Mesenchymal stem cell (in vitro differentiated cells and primary cell): ENCODE data around the gene POLR2L.
A peak's percentile ranks its signal among the peaks of the same experiment; 100 is the strongest.

ENCODE experiments used
- DNase-seq: peaks from one replicate; pipeline ENCODE4 v3.0.0-alpha.2; 2013
- H2AFZ ChIP-seq: one replicate; pipeline ENCODE4 v1.6.1; 2013; ENCODE audit warnings: low read depth, mild to moderate bottlenecking, control low read depth, inconsistent platforms, low read length, moderate library complexity
- H2AK5ac ChIP-seq: 2 replicates; pipeline ENCODE4 v1.6.1; 2013; ENCODE audit warnings: low read length, moderate library complexity, mild to moderate bottlenecking, inconsistent platforms; ENCODE audit not compliant: severe bottlenecking
- H2BK120ac ChIP-seq: one replicate; pipeline ENCODE4 v1.6.1; 2013; ENCODE audit warnings: low read depth, mild to moderate bottlenecking, inconsistent platforms, low read length, moderate library complexity
- H2BK12ac ChIP-seq, 2 experiments: one replicate each; pipeline ENCODE4 v1.6.1; 2013; ENCODE audit warnings: inconsistent platforms in 2 of 2, low read length in 2 of 2, mild to moderate bottlenecking in 2 of 2, moderate library complexity in 2 of 2, control low read depth in 1 of 2
- H2BK15ac ChIP-seq: one replicate; pipeline ENCODE4 v1.6.1; 2013; ENCODE audit warnings: mild to moderate bottlenecking, low read depth, inconsistent platforms; ENCODE audit not compliant: poor library complexity, severe bottlenecking
- H2BK5ac ChIP-seq: 2 replicates; pipeline ENCODE4 v1.6.1; 2013; ENCODE audit warnings: low read depth, mild to moderate bottlenecking, low read length, control low read depth, inconsistent platforms; ENCODE audit not compliant: poor library complexity, severe bottlenecking
- H3K14ac ChIP-seq, 2 experiments: one replicate each; pipeline ENCODE4 v1.6.1; 2013; ENCODE audit warnings: inconsistent platforms in 2 of 2, low read length in 2 of 2, control low read depth in 1 of 2, mild to moderate bottlenecking in 1 of 2, moderate library complexity in 1 of 2
- H3K18ac ChIP-seq, 2 experiments: one replicate each; pipeline ENCODE4 v1.6.1; 2013; ENCODE audit warnings: inconsistent platforms in 2 of 2, low read length in 2 of 2, control low read depth in 1 of 2, low read depth in 1 of 2, mild to moderate bottlenecking in 1 of 2
- H3K23ac ChIP-seq, 2 experiments: one replicate each; pipeline ENCODE4 v1.6.1; 2013; ENCODE audit warnings: inconsistent platforms in 2 of 2, low read length in 2 of 2, mild to moderate bottlenecking in 2 of 2, moderate library complexity in 2 of 2, control low read depth in 1 of 2
- H3K27ac ChIP-seq: 2 replicates; pipeline ENCODE4 v1.5.1; 2013; ENCODE audit warnings: mild to moderate bottlenecking, moderate library complexity, low read length, control low read depth, inconsistent platforms; ENCODE audit not compliant: poor library complexity, severe bottlenecking
- H3K27me3 ChIP-seq, 2 experiments: 2 replicates each; pipeline versions ENCODE4 v1.6.1 to v1.7.0; 2013; ENCODE audit warnings: low read length in 2 of 2, mild to moderate bottlenecking in 2 of 2, moderate library complexity in 2 of 2, control low read depth in 1 of 2, inconsistent platforms in 1 of 2; ENCODE audit not compliant: control insufficient read depth in 1 of 2, insufficient read depth in 1 of 2
- H3K36me3 ChIP-seq, 2 experiments: 2 replicates each; pipeline versions ENCODE4 v1.6.1 to v1.7.0; 2013; ENCODE audit warnings: low read length in 2 of 2, control low read depth in 1 of 2, inconsistent platforms in 1 of 2, low read depth in 1 of 2, mild to moderate bottlenecking in 1 of 2; ENCODE audit not compliant: insufficient read depth in 2 of 2, control insufficient read depth in 1 of 2
- H3K4ac ChIP-seq, 2 experiments: one replicate each; pipeline ENCODE4 v1.6.1; 2013; ENCODE audit warnings: inconsistent platforms in 2 of 2, low read length in 2 of 2, mild to moderate bottlenecking in 2 of 2, moderate library complexity in 2 of 2, control low read depth in 1 of 2, low read depth in 1 of 2
- H3K4me1 ChIP-seq: 2 replicates; pipeline ENCODE4 v1.6.1; 2013; ENCODE audit warnings: low read depth, low read length, control low read depth; ENCODE audit not compliant: control insufficient read depth, insufficient read depth
- H3K4me2 ChIP-seq: 2 replicates; pipeline ENCODE4 v1.6.1; 2013; ENCODE audit warnings: low read length, mild to moderate bottlenecking, inconsistent platforms; ENCODE audit not compliant: poor library complexity, severe bottlenecking
- H3K4me3 ChIP-seq, 2 experiments: 2 replicates each; pipeline versions ENCODE4 v1.5.1 to v1.7.0; 2013; ENCODE audit warnings: low read length in 2 of 2, mild to moderate bottlenecking in 2 of 2, control low read depth in 1 of 2, low read depth in 1 of 2; ENCODE audit not compliant: insufficient read depth in 1 of 2
- H3K79me1 ChIP-seq: replicated peaks from 2 replicates; pipeline ENCODE4 v1.6.1; 2013; ENCODE audit warnings: mild to moderate bottlenecking, control low read depth, low read length, inconsistent platforms; ENCODE audit not compliant: poor library complexity, severe bottlenecking
- H3K9ac ChIP-seq: 2 replicates; pipeline ENCODE4 v1.7.0; 2013; ENCODE audit warnings: mild to moderate bottlenecking, low read length, moderate library complexity
- H3K9me3 ChIP-seq: 2 replicates; pipeline ENCODE4 v1.7.0; 2013; ENCODE audit warnings: mild to moderate bottlenecking, low read length; ENCODE audit not compliant: control insufficient read depth
- H4K8ac ChIP-seq: one replicate; pipeline ENCODE4 v1.6.1; 2013; ENCODE audit warnings: inconsistent platforms, mild to moderate bottlenecking, low read length, moderate library complexity
- H4K91ac ChIP-seq: one replicate; pipeline ENCODE4 v1.6.1; 2013; ENCODE audit warnings: mild to moderate bottlenecking, low read length, inconsistent platforms
- WGBS: methylation state at CpG from one replicate; pipeline ENCODE4 v1.1.7; 2013; ENCODE audit warnings: mixed read lengths; 5-methylcytosine and 5-hydroxymethylcytosine counted together

Gene POLR2L

DNA sequence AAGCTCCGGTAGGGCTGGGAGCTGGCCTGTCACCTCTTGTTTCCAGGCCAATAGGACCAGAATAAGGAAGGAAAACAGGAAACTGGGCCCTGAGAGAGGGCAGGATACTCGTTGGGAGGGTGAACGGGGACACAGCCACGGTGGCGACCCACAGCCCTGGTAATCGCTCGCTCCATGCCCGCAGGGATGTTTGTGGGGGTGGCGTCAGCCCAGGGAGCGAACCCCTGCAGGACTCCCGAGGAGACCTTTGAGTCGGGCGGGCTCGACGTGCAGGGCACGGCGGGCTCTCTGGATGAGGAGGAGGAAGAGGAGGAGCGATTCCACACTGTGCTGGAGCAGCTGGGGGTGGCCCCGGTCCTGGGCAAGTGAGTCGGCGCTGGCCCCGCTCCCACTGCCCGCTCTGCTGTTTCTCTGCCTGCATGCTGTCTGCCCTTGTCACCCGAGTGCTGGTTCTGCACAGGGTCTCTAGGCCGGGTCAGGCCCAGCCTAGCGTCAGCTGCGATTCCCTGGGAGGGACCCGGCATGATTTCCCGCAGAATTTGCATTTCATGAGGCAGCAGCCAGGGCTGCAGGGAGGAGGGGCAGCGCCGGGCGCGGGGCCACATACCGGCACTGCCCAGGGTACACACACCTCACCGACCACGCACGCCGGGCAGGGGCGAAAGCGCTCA, 13.0 kb downstream of the POLR2L start:
- Histone ChIP-seq H3K18ac (peak overlapping the region; percentile 29 to 64), H3K4me1 (peaks cover 71% of the 10 kb centered on the region), H3K36me3 (peaks cover 14 to 19% of the 10 kb centered on the region in 2 experiments), H3K4ac (peak overlapping the region in 1 of 2 experiments; percentile 34), H2AK5ac (no peak overlapping the region), H3K9ac (no peak overlapping the region), H3K27ac (peak overlapping the region; percentile 8), H3K9me3 (no peaks in the 10 kb centered on the region), H4K91ac (peak overlapping the region; percentile 32), H3K4me2 (peak overlapping the region; percentile 81), H3K79me1 (peaks cover 2% of the 10 kb centered on the region), H2BK12ac (peak overlapping the region in 1 of 2 experiments; percentile 66), H2BK120ac (no peak overlapping the region), H2AFZ (peak overlapping the region; percentile 6), H2BK5ac (no peak overlapping the region), H2BK15ac (peak overlapping the region; percentile 44), H3K4me3 (peak overlapping the region; percentile 37 to 64), H3K27me3 (peaks cover 0 to 17% of the 10 kb centered on the region in 2 experiments), H3K14ac (peak overlapping the region in 1 of 2 experiments; percentile 51), H3K23ac (no peak overlapping the region), H4K8ac (peak overlapping the region; percentile 59)
- no peak for DNase-seq
- WGBS = 9% methylated on average over 39 of the region's 40 CpGs

DNA sequence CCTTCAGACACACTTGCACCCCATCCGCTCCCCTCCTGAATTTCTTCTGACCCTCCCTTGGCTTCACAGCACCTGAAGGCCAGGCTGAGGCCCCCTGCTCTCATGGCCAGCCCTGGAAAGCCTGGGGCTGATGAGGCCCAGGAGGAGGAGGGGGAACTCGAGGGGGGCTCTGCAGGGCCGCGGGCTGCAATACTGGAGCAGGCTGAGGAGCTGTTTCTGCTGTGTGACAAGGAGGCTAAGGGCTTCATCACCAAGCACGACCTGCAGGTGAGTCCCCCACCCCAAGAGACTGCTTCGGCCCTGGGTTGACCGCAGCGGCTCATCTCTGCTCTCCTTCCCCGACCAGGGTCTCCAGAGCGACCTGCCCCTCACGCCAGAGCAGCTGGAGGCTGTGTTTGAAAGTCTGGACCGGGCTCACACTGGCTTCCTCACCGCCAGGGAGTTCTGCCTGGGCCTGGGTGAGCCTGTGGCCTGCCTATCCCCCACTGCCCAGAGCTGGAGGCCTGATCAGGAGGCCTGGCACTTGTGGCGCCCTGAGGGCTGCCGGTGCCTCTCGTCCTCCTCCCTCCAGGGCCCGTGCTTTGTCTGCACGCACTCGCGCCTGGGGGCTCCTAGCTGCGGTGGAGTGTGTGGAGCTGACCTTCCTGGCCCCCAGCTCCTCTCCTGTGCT, 13.7 kb downstream of the POLR2L start:
- Histone ChIP-seq H4K91ac (peak overlapping the region; percentile 35), H2BK120ac (no peak overlapping the region), H2BK15ac (no peak overlapping the region), H3K9me3 (no peaks in the 10 kb centered on the region), H3K79me1 (peaks cover 8% of the 10 kb centered on the region), H3K27ac (peak overlapping the region; percentile 8), H2AK5ac (no peak overlapping the region), H3K27me3 (peaks cover 0 to 17% of the 10 kb centered on the region in 2 experiments), H3K14ac (no peak overlapping the region), H3K18ac (peak overlapping the region in 1 of 2 experiments; percentile 31), H4K8ac (peak overlapping the region; percentile 59), H2AFZ (peak overlapping the region; percentile 6), H2BK5ac (no peak overlapping the region), H3K4me2 (peak overlapping the region; percentile 81), H3K4ac (peak overlapping the region in 1 of 2 experiments; percentile 34), H3K4me1 (peaks cover 67% of the 10 kb centered on the region), H3K9ac (no peak overlapping the region), H2BK12ac (peak overlapping the region in 1 of 2 experiments; percentile 8), H3K4me3 (no peak overlapping the region), H3K36me3 (peaks cover 18 to 25% of the 10 kb centered on the region in 2 experiments), H3K23ac (no peak overlapping the region)
- DNase-seq = no peak
- 48% methylated on average over 20 of the region's 21 CpGs for whole genome bisulfite sequencing

DNA sequence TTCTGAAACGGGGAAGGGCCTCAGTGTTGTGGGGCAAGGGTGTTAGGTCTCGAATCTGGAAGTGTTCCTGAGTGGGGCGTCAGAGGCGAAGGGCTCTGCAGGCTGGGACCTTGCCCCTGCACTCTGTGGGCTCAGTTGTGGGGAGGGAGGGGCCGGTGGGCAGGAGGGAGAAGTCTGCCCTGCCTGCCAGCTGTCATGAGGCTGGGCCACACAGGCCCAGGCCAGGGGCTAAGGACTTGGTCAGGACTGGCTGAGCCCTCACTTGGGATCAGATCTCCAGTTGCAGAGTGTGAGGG, 14.5 kb downstream of the POLR2L start, which contains the start of gene CRACR2B:
CRACR2B (plus strand) TSS at position 23 of the 296 bp plus-strand sequence. CDS start 689 bp downstream, outside the sequence.
- Histone ChIP-seq H3K4ac (no peak within 1 kb of the TSS), H2BK120ac (no peak within 1 kb of the TSS), H2AK5ac (no peak within 1 kb of the TSS), H3K4me1 (peaks cover 67% of the 10 kb centered on the region), H3K27ac (no peak within 1 kb of the TSS), H3K9me3 (no peaks in the 10 kb centered on the region), H3K23ac (no peak within 1 kb of the TSS), H2AFZ (no peak within 1 kb of the TSS), H2BK5ac (no peak within 1 kb of the TSS), H3K14ac (no peak within 1 kb of the TSS), H3K27me3 (peaks cover 0 to 17% of the 10 kb centered on the region in 2 experiments), H2BK15ac (peak within 1 kb of the TSS; percentile 41), H4K8ac (peak within 1 kb of the TSS; percentile 45), H4K91ac (peak within 1 kb of the TSS; percentile 35), H3K79me1 (peaks cover 10% of the 10 kb centered on the region), H3K36me3 (peaks cover 18 to 31% of the 10 kb centered on the region in 2 experiments), H3K4me3 (peak within 1 kb of the TSS; percentile 47), H3K4me2 (peak within 1 kb of the TSS; percentile 84), H3K18ac (peak within 1 kb of the TSS in 1 of 2 experiments; percentile 31), H3K9ac (no peak within 1 kb of the TSS), H2BK12ac (no peak within 1 kb of the TSS)
- DNase-seq = no peak
- 69% methylated on average over 5 of the region's 5 CpGs for WGBS
